WTC11 (cell line): ENCODE results near the gene GRAMD1B. TPM values are rescaled to one million over a fixed set of nuclear protein-coding genes. Genes with fewer than 3 reads are reported as not detected.

Experiments used
- ATAC-seq: fragments of 200-7000 bp; cut with Tn5 transposase; 2 replicates; pipeline ENCODE4 v1.10.0; 2021; ENCODE audit warnings: mild to moderate bottlenecking, moderate library complexity
- CTCF ChIA-PET: fragments of 300-600 bp; sonication (Branson Sonifier 250); formaldehyde crosslinking; loops from one replicate; lab custom pipeline; 2021; ENCODE audit warnings: antibody characterized with exemption; lab: Charles Lee
- POLR2A ChIA-PET: fragments of 350-600 bp; sonication (Branson Sonifier 250); formaldehyde crosslinking; loops from one replicate; lab custom pipeline; 2021; ENCODE audit warnings: antibody characterized with exemption; lab: Charles Lee
- DNase-seq: peaks from one replicate; pipeline ENCODE4 v3.0.0; 2021; ENCODE audit warnings: low spot score
- H3K27ac Mint-ChIP-seq: 2 replicates; pipeline ENCODE4 v1.8.0; 2021; ENCODE audit warnings: mixed read lengths
- H3K27me3 Mint-ChIP-seq: 2 replicates; pipeline ENCODE4 v1.8.0; 2021; ENCODE audit warnings: low read depth, mild to moderate bottlenecking, moderate library complexity, mixed read lengths
- H3K36me3 Mint-ChIP-seq: 2 replicates; pipeline ENCODE4 v1.8.0; 2021; ENCODE audit warnings: mixed read lengths
- H3K4me1 Mint-ChIP-seq: 2 replicates; pipeline ENCODE4 v1.8.0; 2022; ENCODE audit warnings: mixed read lengths
- H3K4me3 Mint-ChIP-seq: 2 replicates; pipeline ENCODE4 v1.8.0; 2021; ENCODE audit warnings: mild to moderate bottlenecking, moderate library complexity, mixed read lengths
- H3K9me3 Mint-ChIP-seq: 2 replicates; pipeline ENCODE4 v1.8.0; 2021; ENCODE audit warnings: mixed read lengths
- ATF1 ChIP-seq: sonication (generic); formaldehyde crosslinking; IDR thresholded peaks from 2 replicates; pipeline ENCODE4 v1.8.1; 2023; ENCODE audit warnings: mild to moderate bottlenecking, moderate library complexity, missing genetic modification reagents
- ELF4 ChIP-seq: sonication (generic); formaldehyde crosslinking; IDR thresholded peaks from 2 replicates; pipeline ENCODE4 v1.8.1; 2022; ENCODE audit warnings: low read depth, mild to moderate bottlenecking, moderate library complexity, missing genetic modification reagents
- NR3C1 ChIP-seq: sonication (generic); formaldehyde crosslinking; conservative IDR thresholded peaks from 2 replicates; pipeline ENCODE4 v1.8.1; 2023; ENCODE audit warnings: low read depth, mild to moderate bottlenecking, missing genetic modification reagents
- TEAD1 ChIP-seq: sonication (generic); formaldehyde crosslinking; IDR thresholded peaks from 2 replicates; pipeline ENCODE4 v1.8.0; 2022; ENCODE audit warnings: mild to moderate bottlenecking, missing genetic modification reagents
- TP53 ChIP-seq: sonication (generic); formaldehyde crosslinking; IDR thresholded peaks from 2 replicates; pipeline ENCODE4 v1.8.1; 2023; ENCODE audit warnings: mild to moderate bottlenecking, missing genetic modification reagents
- ZNF138 ChIP-seq: sonication (generic); formaldehyde crosslinking; conservative IDR thresholded peaks from 2 replicates; pipeline ENCODE4 v1.8.1; 2022; ENCODE audit warnings: mild to moderate bottlenecking, moderate library complexity, missing genetic modification reagents
- ZNF232 ChIP-seq: sonication (generic); formaldehyde crosslinking; IDR thresholded peaks from 2 replicates; pipeline ENCODE4 v1.8.0; 2022; ENCODE audit warnings: mild to moderate bottlenecking, missing genetic modification reagents
- ZNF671 ChIP-seq: fragments of 250-450 bp; sonication (Bioruptor Pico); IDR thresholded peaks from 2 replicates; pipeline ENCODE4 v1.8.0; 2021; ENCODE audit warnings: mild to moderate bottlenecking
- total RNA-seq: library from RNA; stranded (reverse); gene quantifications from 3 replicates; pipeline ENCODE4 v1.2.3, GENCODE V29; 2021
- TF ChIP-seq, protein P1 (sequence below): fragments of 250-450 bp; sonication (Bioruptor Pico); IDR thresholded peaks from 2 replicates; pipeline ENCODE4 v1.8.0; 2021; ENCODE audit warnings: mild to moderate bottlenecking
- TF ChIP-seq, protein P2 (sequence below): sonication (generic); formaldehyde crosslinking; IDR thresholded peaks from 2 replicates; pipeline ENCODE4 v1.8.1; 2022; ENCODE audit warnings: missing genetic modification reagents, borderline replicate concordance
- TF ChIP-seq, protein P3 (sequence below): sonication (generic); formaldehyde crosslinking; IDR thresholded peaks from 2 replicates; pipeline ENCODE4 v1.8.0; 2022; ENCODE audit warnings: mild to moderate bottlenecking, missing genetic modification reagents
- TF ChIP-seq, protein P4 (sequence below): sonication (generic); formaldehyde crosslinking; IDR thresholded peaks from 2 replicates; pipeline ENCODE4 v1.8.0; 2023; ENCODE audit warnings: missing genetic modification reagents, mild to moderate bottlenecking, borderline replicate concordance
- TF ChIP-seq, protein P5 (sequence below): sonication (generic); formaldehyde crosslinking; conservative IDR thresholded peaks from 2 replicates; pipeline ENCODE4 v1.8.1; 2023; ENCODE audit warnings: mild to moderate bottlenecking, low read depth, missing genetic modification reagents, moderate library complexity
- TF ChIP-seq, protein P6 (sequence below): sonication (generic); formaldehyde crosslinking; IDR thresholded peaks from 2 replicates; pipeline ENCODE4 v1.8.1; 2022; ENCODE audit warnings: mild to moderate bottlenecking, missing genetic modification reagents, moderate library complexity, borderline replicate concordance
- TF ChIP-seq, protein P7 (sequence below): fragments of 250-450 bp; sonication (Bioruptor Pico); conservative IDR thresholded peaks from 2 replicates; pipeline ENCODE4 v1.9.0; 2021; ENCODE audit warnings: mild to moderate bottlenecking

GRAMD1B gene
- total RNA-seq, 1 experiment from 2014 or later, result 31.5 TPM

DNA sequence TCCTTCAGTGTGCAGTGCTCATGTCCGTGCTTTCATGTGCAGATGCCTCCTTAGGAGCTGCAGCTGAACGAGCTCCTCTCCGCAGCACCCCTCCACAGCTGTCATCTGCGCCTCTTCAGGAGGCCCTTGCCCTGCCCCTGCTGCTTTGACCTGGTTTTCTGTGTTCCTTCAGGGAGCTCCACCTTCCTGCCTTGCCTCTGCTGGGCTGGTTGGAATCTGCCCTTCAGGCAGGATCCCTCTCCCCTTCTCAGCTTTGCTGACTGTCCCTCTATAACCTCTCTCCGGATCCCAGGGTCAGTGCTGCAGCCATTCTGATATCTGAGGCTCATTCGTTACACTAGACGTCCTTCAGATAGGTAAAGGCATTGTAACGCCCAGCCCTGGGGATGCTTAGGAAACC is 156.5 kb downstream of the GRAMD1B start:
- DNase-seq, result no peak

More for the DNA sequence above, 156.5 kb downstream of the GRAMD1B start:
- H3K36me3 Mint-ChIP-seq, result peaks cover 4% of the 10 kb centered on the region; the same call in 1 of the 2 replicates
- peaks cover 30% of the 10 kb centered on the region for H3K4me1 Mint-ChIP-seq
- TF ChIP-seq TP53 (CRISPR knock-in tag) (no peak), NR3C1 (CRISPR knock-in tag) (no peak), ZNF232 (CRISPR knock-in tag) (no peak), ATF1 (CRISPR knock-in tag) (no peak), TEAD1 (no peak), ELF4 (no peak), ZNF138 (CRISPR knock-in tag) (no peak), ZNF671 (CRISPR knock-in tag) (no peak)
- TF ChIP-seq, protein P1, sequence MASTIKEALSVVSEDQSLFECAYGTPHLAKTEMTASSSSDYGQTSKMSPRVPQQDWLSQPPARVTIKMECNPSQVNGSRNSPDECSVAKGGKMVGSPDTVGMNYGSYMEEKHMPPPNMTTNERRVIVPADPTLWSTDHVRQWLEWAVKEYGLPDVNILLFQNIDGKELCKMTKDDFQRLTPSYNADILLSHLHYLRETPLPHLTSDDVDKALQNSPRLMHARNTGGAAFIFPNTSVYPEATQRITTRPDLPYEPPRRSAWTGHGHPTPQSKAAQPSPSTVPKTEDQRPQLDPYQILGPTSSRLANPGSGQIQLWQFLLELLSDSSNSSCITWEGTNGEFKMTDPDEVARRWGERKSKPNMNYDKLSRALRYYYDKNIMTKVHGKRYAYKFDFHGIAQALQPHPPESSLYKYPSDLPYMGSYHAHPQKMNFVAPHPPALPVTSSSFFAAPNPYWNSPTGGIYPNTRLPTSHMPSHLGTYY, result no peak
- TF ChIP-seq, protein P2, sequence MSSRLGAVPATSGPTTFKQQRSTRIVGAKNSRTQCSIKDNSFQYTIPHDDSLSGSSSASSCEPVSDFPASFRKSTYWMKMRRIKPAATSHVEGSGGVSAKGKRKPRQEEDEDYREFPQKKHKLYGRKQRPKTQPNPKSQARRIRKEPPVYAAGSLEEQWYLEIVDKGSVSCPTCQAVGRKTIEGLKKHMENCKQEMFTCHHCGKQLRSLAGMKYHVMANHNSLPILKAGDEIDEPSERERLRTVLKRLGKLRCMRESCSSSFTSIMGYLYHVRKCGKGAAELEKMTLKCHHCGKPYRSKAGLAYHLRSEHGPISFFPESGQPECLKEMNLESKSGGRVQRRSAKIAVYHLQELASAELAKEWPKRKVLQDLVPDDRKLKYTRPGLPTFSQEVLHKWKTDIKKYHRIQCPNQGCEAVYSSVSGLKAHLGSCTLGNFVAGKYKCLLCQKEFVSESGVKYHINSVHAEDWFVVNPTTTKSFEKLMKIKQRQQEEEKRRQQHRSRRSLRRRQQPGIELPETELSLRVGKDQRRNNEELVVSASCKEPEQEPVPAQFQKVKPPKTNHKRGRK, result no peak
- TF ChIP-seq, protein P3, sequence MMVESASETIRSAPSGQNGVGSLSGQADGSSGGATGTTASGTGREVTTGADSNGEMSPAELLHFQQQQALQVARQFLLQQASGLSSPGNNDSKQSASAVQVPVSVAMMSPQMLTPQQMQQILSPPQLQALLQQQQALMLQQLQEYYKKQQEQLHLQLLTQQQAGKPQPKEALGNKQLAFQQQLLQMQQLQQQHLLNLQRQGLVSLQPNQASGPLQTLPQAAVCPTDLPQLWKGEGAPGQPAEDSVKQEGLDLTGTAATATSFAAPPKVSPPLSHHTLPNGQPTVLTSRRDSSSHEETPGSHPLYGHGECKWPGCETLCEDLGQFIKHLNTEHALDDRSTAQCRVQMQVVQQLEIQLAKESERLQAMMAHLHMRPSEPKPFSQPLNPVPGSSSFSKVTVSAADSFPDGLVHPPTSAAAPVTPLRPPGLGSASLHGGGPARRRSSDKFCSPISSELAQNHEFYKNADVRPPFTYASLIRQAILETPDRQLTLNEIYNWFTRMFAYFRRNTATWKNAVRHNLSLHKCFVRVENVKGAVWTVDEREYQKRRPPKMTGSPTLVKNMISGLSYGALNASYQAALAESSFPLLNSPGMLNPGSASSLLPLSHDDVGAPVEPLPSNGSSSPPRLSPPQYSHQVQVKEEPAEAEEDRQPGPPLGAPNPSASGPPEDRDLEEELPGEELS (CRISPR knock-in tag), result no peak
- TF ChIP-seq, protein P4, sequence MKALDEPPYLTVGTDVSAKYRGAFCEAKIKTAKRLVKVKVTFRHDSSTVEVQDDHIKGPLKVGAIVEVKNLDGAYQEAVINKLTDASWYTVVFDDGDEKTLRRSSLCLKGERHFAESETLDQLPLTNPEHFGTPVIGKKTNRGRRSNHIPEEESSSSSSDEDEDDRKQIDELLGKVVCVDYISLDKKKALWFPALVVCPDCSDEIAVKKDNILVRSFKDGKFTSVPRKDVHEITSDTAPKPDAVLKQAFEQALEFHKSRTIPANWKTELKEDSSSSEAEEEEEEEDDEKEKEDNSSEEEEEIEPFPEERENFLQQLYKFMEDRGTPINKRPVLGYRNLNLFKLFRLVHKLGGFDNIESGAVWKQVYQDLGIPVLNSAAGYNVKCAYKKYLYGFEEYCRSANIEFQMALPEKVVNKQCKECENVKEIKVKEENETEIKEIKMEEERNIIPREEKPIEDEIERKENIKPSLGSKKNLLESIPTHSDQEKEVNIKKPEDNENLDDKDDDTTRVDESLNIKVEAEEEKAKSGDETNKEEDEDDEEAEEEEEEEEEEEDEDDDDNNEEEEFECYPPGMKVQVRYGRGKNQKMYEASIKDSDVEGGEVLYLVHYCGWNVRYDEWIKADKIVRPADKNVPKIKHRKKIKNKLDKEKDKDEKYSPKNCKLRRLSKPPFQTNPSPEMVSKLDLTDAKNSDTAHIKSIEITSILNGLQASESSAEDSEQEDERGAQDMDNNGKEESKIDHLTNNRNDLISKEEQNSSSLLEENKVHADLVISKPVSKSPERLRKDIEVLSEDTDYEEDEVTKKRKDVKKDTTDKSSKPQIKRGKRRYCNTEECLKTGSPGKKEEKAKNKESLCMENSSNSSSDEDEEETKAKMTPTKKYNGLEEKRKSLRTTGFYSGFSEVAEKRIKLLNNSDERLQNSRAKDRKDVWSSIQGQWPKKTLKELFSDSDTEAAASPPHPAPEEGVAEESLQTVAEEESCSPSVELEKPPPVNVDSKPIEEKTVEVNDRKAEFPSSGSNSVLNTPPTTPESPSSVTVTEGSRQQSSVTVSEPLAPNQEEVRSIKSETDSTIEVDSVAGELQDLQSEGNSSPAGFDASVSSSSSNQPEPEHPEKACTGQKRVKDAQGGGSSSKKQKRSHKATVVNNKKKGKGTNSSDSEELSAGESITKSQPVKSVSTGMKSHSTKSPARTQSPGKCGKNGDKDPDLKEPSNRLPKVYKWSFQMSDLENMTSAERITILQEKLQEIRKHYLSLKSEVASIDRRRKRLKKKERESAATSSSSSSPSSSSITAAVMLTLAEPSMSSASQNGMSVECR (CRISPR knock-in tag), result no peak
- TF ChIP-seq, protein P5, sequence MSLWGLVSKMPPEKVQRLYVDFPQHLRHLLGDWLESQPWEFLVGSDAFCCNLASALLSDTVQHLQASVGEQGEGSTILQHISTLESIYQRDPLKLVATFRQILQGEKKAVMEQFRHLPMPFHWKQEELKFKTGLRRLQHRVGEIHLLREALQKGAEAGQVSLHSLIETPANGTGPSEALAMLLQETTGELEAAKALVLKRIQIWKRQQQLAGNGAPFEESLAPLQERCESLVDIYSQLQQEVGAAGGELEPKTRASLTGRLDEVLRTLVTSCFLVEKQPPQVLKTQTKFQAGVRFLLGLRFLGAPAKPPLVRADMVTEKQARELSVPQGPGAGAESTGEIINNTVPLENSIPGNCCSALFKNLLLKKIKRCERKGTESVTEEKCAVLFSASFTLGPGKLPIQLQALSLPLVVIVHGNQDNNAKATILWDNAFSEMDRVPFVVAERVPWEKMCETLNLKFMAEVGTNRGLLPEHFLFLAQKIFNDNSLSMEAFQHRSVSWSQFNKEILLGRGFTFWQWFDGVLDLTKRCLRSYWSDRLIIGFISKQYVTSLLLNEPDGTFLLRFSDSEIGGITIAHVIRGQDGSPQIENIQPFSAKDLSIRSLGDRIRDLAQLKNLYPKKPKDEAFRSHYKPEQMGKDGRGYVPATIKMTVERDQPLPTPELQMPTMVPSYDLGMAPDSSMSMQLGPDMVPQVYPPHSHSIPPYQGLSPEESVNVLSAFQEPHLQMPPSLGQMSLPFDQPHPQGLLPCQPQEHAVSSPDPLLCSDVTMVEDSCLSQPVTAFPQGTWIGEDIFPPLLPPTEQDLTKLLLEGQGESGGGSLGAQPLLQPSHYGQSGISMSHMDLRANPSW (CRISPR knock-in tag), result no peak
- TF ChIP-seq, protein P6, sequence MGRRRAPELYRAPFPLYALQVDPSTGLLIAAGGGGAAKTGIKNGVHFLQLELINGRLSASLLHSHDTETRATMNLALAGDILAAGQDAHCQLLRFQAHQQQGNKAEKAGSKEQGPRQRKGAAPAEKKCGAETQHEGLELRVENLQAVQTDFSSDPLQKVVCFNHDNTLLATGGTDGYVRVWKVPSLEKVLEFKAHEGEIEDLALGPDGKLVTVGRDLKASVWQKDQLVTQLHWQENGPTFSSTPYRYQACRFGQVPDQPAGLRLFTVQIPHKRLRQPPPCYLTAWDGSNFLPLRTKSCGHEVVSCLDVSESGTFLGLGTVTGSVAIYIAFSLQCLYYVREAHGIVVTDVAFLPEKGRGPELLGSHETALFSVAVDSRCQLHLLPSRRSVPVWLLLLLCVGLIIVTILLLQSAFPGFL (CRISPR knock-in tag), result no peak
- TF ChIP-seq, protein P7, sequence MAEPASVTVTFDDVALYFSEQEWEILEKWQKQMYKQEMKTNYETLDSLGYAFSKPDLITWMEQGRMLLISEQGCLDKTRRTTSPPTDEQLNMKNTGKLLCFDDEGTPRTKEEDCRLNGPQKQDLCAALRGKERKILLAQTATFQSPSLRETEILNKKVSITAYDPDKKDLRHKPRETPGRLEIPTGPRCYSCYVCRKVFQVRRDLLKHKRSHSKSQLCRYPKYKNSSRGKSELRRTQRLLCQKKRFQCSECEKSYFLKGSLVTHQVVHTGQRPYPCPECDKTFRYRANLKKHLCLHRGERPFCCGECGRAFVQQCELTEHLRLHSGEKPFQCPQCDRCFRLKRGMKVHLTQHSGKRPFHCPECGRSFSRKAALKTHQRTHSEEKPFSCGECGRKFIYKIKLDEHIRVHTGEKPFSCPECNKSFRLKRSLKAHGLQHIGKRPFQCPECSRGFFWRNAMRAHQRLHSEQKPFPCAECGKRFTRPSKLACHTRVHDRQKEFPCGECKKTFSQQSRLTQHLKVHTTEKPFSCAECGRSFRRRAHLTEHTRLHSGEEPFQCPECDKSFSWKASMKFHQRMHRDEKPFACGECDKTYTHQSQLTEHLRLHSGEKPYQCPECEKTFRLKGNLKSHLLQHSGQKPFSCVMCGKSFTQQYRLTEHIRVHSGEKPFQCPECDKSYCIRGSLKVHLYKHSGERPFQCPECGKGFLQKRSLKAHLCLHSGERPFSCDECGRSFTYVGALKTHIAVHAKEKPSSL (CRISPR knock-in tag), result no peak
- no peak for ATAC-seq
- H3K27ac Mint-ChIP-seq, result no peak overlapping the region
- H3K27me3 Mint-ChIP-seq, result no peaks in the 10 kb centered on the region
- H3K9me3 Mint-ChIP-seq, result peaks cover 5% of the 10 kb centered on the region
- no peak overlapping the region for H3K4me3 Mint-ChIP-seq
- POLR2A ChIA-PET, result no interaction called here
- CTCF ChIA-PET, result interaction anchor here (0.9 to 2.2 kb wide), 6 partner anchors 10 to 179 kb away, joined by 3 to 16 read pairs (median 4); no protein-coding TSS in a partner anchor
